Subcutaneous abdominal adipose tissue (tissue), 5 donors: ENCODE results near the gene VTCN1.
A peak's percentile ranks its signal among the peaks of the same experiment; 100 is the strongest.
"Not testable (repeated sequence)": the region's sequence is repeated elsewhere in the genome, so short reads cannot be mapped to it uniquely, and the experiment has no call there.

Experiments used
- H3K27ac ChIP-seq: one replicate; pipeline ENCODE4 v1.7.0; 2013; ENCODE audit warnings: low read depth, mild to moderate bottlenecking, inconsistent platforms, low read length, moderate library complexity
- H3K27me3 ChIP-seq, 5 donors: one replicate each; pipeline ENCODE4 v1.7.0; 2013; ENCODE audit warnings: low read length in 5 of 5, inconsistent platforms in 1 of 5; ENCODE audit not compliant: control insufficient read depth in 5 of 5, insufficient read depth in 4 of 5
- H3K36me3 ChIP-seq, 5 donors: one replicate each; pipeline ENCODE4 v1.7.0; 2013; ENCODE audit warnings: low read length in 5 of 5; ENCODE audit not compliant: control insufficient read depth in 5 of 5, insufficient read depth in 5 of 5
- H3K4me1 ChIP-seq, 5 donors: one replicate each; pipeline ENCODE4 v1.7.0; 2013; ENCODE audit warnings: low read length in 5 of 5, mild to moderate bottlenecking in 3 of 5, moderate library complexity in 1 of 5; ENCODE audit not compliant: control insufficient read depth in 5 of 5, insufficient read depth in 5 of 5
- H3K4me3 ChIP-seq, 5 donors: one replicate each; pipeline ENCODE4 v1.7.0; 2013; ENCODE audit warnings: low read length in 5 of 5, low read depth in 1 of 5
- H3K9ac ChIP-seq, 5 donors: one replicate each; pipeline ENCODE4 v1.7.0; 2013; ENCODE audit warnings: low read length in 5 of 5, mild to moderate bottlenecking in 4 of 5, moderate library complexity in 3 of 5
- H3K9me3 ChIP-seq, 5 donors: one replicate each; pipeline ENCODE4 v1.7.0; 2013; ENCODE audit warnings: low read length in 5 of 5; ENCODE audit not compliant: control insufficient read depth in 5 of 5
- donor health status: healthy.
- donor health status: healthy.
- donor health status: healthy.
- donor health status: healthy.
- donor health status: healthy.

Gene VTCN1

DNA sequence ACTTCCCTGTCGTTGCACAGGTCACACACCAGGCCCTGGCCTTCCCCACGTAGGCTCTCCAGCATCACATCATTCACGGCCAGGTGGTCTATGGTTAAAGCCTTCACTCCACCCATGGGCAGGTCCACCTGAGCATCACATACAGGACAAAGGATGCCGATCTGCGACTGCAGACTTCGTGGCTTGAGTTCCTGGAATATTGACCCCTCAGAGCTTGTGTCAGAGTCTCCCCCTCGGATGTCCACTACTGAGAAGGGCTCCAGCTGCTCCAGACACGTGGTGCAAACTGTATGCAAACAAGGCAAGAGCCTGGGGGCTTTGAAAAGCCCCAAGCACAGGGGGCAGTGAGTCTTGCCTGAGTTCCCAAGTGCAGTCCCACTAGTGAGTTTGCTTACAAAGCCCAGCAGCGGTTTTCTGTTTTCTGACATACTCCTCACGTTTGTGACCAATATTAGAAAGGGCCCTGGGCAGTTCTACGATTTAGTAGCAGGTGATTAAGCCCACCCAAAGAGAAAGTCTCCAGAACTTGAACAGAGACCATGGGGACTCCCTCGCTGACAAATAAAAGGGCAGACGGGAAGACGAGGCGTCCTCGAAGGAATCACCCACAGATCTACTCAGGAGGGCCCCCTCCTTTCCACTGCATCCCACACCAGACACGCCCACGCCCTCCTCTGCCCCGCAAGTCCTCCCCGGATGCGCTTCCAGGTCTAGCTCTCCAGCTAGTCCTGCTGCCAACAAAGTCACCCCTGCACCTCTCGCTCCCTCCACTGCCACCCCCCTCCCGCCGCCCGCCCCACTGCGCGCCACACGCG, 89.7 kb downstream of the VTCN1 start:
- Histone ChIP-seq H3K9ac (peak overlapping the region in 4 of 5 donors; percentile 65 to 93 (median 82)), H3K27me3 (peaks cover 0 to 2% (median 0%) of the 10 kb centered on the region in 5 donors), H3K4me1 (peaks cover 0 to 15% (median 13%) of the 10 kb centered on the region in 5 donors), H3K9me3 (no peaks in the 10 kb centered on the region), H3K27ac (peak overlapping the region; percentile 20), H3K4me3 (peak overlapping the region; percentile 88 to 97 (median 94)), H3K36me3 (peaks cover 0 to 6% (median 0%) of the 10 kb centered on the region in 5 donors)

- H3K27me3 ChIP-seq, H3K9ac ChIP-seq, H3K9me3 ChIP-seq, H3K4me3 ChIP-seq, H3K27ac ChIP-seq: not testable (repeated sequence)
- H3K36me3 ChIP-seq = peaks cover 0 to 11% (median 0%) of the 10 kb centered on the region in 5 donors
- peaks cover 0 to 15% (median 13%) of the 10 kb centered on the region in 5 donors for H3K4me1 ChIP-seq
Observed at GRCh38 chr1:117119144-117119543, 91.6 kb downstream of the VTCN1 start.

- H3K4me1 ChIP-seq = peaks cover 0 to 15% (median 13%) of the 10 kb centered on the region in 5 donors
- H3K27me3 ChIP-seq = no peaks in the 10 kb centered on the region
- no peaks in the 10 kb centered on the region for H3K9me3 ChIP-seq
- peaks cover 4 to 20% (median 5%) of the 10 kb centered on the region in 5 donors for H3K36me3 ChIP-seq
- H3K9ac ChIP-seq = no peak overlapping the region
- H3K27ac ChIP-seq = no peak overlapping the region
- H3K4me3 ChIP-seq = no peak overlapping the region
Observed at GRCh38 chr1:117118137-117118536, 92.6 kb downstream of the VTCN1 start.

DNA sequence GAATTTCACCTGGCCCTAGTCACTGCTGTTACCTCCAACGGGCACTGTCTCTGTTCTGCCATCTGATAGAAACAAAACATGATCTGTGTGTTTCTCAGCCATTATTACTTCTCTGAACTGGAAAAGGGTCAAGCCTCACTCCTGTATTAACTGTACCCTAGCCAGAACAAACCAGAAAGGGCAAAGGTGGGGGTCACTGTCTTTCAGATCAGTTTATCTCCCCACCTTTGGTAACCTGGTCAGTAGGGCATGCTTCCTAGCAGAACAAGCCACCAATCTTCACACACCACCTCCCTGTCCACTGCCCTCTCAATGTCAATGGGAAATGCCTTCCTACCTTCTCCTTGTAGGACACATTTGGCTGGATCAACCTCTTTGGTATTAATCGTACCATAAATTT, 93.0 kb downstream of the VTCN1 start:
- Histone ChIP-seq H3K27me3 (no peaks in the 10 kb centered on the region), H3K36me3 (peaks cover 4 to 25% (median 8%) of the 10 kb centered on the region in 5 donors), H3K27ac (no peak overlapping the region), H3K4me3 (no peak overlapping the region), H3K4me1 (peaks cover 0 to 15% (median 13%) of the 10 kb centered on the region in 5 donors), H3K9ac (peak overlapping the region in 1 of 5 donors; percentile 21), H3K9me3 (no peaks in the 10 kb centered on the region)

- Histone ChIP-seq H3K4me1 (peaks cover 0 to 9% (median 8%) of the 10 kb centered on the region in 5 donors), H3K27me3 (no peaks in the 10 kb centered on the region), H3K36me3 (peaks cover 7 to 30% (median 10%) of the 10 kb centered on the region in 5 donors), H3K9me3 (no peaks in the 10 kb centered on the region), H3K4me3 (no peak overlapping the region), H3K9ac (no peak overlapping the region), H3K27ac (no peak overlapping the region)
Observed at GRCh38 chr1:117116784-117117130, 94.0 kb downstream of the VTCN1 start.

DNA sequence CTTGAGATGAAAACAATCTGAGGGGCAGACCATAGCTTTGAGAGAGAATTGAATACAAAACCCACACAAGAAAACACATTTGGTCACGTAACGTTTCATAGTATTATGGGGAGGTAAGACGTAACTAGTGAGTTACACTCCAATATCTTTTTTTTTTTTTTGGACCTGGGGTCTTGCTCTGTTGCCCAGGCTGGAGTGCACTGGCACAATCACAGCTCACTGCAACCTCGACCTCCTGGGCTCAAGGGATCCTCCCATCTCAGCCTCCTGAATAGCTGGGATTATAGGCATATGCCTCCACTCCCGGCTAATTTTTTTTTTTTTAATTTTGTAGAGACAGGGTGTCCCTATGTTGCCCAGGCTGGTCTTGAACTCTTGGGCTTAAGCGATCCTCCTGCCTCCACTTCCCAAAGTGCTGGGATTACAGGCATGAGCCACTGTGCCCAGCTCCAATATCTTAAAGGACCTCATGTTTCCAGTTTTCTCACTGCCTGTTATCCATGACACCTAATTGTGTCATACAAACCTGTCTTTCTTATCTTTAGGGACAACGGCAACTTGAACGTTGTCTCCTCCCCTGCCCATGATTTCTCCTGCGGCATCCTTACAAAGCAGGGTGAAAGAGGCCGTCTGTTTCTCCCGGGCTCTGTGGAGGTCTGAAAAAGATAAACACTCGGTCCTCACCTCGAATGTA, 94.5 kb downstream of the VTCN1 start:
- Histone ChIP-seq H3K36me3 (peaks cover 7 to 30% (median 10%) of the 10 kb centered on the region in 5 donors), H3K4me3 (no peak overlapping the region)

GRCh38 chr1:117114877-117115276, 95.8 kb downstream of the VTCN1 start:
- H3K27me3 ChIP-seq = no peaks in the 10 kb centered on the region
- H3K4me3 ChIP-seq = no peak overlapping the region
- H3K9ac ChIP-seq = no peak overlapping the region
- no peaks in the 10 kb centered on the region for H3K9me3 ChIP-seq
- peaks cover 9 to 30% (median 10%) of the 10 kb centered on the region in 5 donors for H3K36me3 ChIP-seq
- no peak overlapping the region for H3K27ac ChIP-seq
- no peaks in the 10 kb centered on the region for H3K4me1 ChIP-seq

More for the DNA sequence above, 94.5 kb downstream of the VTCN1 start:
- Histone ChIP-seq H3K9ac (no peak overlapping the region), H3K27ac (no peak overlapping the region), H3K9me3 (no peaks in the 10 kb centered on the region), H3K4me1 (peaks cover 0 to 8% (median 7%) of the 10 kb centered on the region in 5 donors), H3K27me3 (no peaks in the 10 kb centered on the region)

- no peaks in the 10 kb centered on the region for H3K4me1 ChIP-seq
- H3K4me3 ChIP-seq = no peak overlapping the region
- no peak overlapping the region for H3K9ac ChIP-seq
- H3K27ac ChIP-seq = no peak overlapping the region
- H3K27me3 ChIP-seq = no peaks in the 10 kb centered on the region
- H3K36me3 ChIP-seq = peaks cover 9 to 30% (median 10%) of the 10 kb centered on the region in 5 donors
- H3K9me3 ChIP-seq = no peaks in the 10 kb centered on the region
Observed at GRCh38 chr1:117113199-117113598, 97.5 kb downstream of the VTCN1 start.

DNA sequence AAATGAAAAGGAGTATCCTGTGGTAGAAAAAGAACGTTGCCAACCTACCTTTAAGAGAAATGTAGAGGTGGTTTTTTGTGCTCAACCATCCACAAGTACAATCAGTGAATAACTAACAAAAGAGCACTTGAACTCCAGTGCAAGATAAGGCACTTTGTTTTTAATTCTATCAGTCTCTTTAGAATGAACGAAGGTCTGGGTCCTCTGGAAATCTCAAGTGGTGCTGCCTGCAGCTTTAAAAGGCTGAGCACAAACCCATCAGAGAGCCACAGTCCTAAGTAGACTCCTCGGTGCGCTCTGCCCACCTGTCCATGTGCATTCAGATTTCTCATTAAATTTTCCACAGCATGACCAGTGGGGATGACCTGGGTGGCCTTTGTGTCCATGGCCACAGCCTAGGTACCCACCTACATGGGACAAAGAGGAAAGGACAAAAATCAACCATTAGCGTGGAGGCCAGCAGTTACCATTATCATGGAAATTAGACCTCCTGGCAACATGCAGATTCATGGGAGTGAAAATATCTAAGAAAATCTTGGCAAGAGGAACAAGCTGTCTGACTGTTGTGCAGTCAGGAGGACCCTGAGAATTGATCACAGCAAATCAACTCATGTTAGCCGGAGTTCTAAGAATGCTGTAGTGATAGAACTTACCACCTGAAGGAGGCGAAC, 98.5 kb downstream of the VTCN1 start:
- Histone ChIP-seq H3K27me3 (no peaks in the 10 kb centered on the region), H3K9ac (no peak overlapping the region), H3K4me3 (no peak overlapping the region), H3K4me1 (no peaks in the 10 kb centered on the region), H3K27ac (no peak overlapping the region), H3K36me3 (peaks cover 9 to 30% (median 10%) of the 10 kb centered on the region in 5 donors), H3K9me3 (no peaks in the 10 kb centered on the region)
